Measurements from ENCODE around the gene RAMACL.
"Not testable (repeated sequence)": the region's sequence is repeated elsewhere in the genome, so short reads cannot be mapped to it uniquely, and the experiment has no call there.

Gene RAMACL

GRCh38 chr6:166556863-166557322 lies 29.6 kb downstream of the RAMACL start:
- DNase-seq (ENCODE audit: low read depth, low spot score), result no peak

- DNase-seq (ENCODE audit: low read depth, low spot score), result no peak
Observed at GRCh38 chr6:166556336-166556735, 30.1 kb downstream of the RAMACL start.

- DNase-seq (ENCODE audit: low read depth, low spot score), result no peak
Observed at GRCh38 chr6:166555086-166555485, 31.4 kb downstream of the RAMACL start.

GRCh38 chr6:166554316-166554715 lies 32.2 kb downstream of the RAMACL start:
- DNase-seq (ENCODE audit: low read depth, low spot score), result no peak

- no peak for DNase-seq (ENCODE audit: low read depth, low spot score)
Observed at GRCh38 chr6:166553563-166554271, 32.8 kb downstream of the RAMACL start.

- DNase-seq (ENCODE audit: low read depth, low spot score), result no peak
Observed at GRCh38 chr6:166552600-166552999, 33.9 kb downstream of the RAMACL start.

GRCh38 chr6:166551754-166552495 lies 34.6 kb downstream of the RAMACL start:
- no peak for DNase-seq (ENCODE audit: low read depth, low spot score)

- DNase-seq (ENCODE audit: low read depth, low spot score), result no peak
Observed at GRCh38 chr6:166546653-166547052, 39.8 kb downstream of the RAMACL start.

GRCh38 chr6:166545156-166546034 lies 41.1 kb downstream of the RAMACL start:
- no peak for DNase-seq (ENCODE audit: low read depth, low spot score)

- no peak for DNase-seq (ENCODE audit: low read depth, low spot score)
Observed at GRCh38 chr6:166544296-166544605, 42.2 kb downstream of the RAMACL start.

GRCh38 chr6:166543603-166544295 lies 42.7 kb downstream of the RAMACL start:
- no peak for DNase-seq (ENCODE audit: low read depth, low spot score)

GRCh38 chr6:166542580-166542912 lies 43.9 kb downstream of the RAMACL start:
- DNase-seq (ENCODE audit: low read depth, low spot score), result no peak

- DNase-seq (ENCODE audit: low read depth, low spot score), result no peak
Observed at GRCh38 chr6:166541876-166542579, 44.5 kb downstream of the RAMACL start.

- no peak for DNase-seq (ENCODE audit: low read depth, low spot score)
Observed at GRCh38 chr6:166541366-166541765, 45.1 kb downstream of the RAMACL start.

- peak; percentile 59 for DNase-seq (ENCODE audit: low read depth, low spot score)
Observed at GRCh38 chr6:166540631-166541331, 45.7 kb downstream of the RAMACL start.

- no peak for DNase-seq (ENCODE audit: low read depth, low spot score)
Observed at GRCh38 chr6:166539543-166539942, 46.9 kb downstream of the RAMACL start.

- not testable (repeated sequence) for DNase-seq (ENCODE audit: low read depth, low spot score)
Observed at GRCh38 chr6:166539011-166539385, 47.5 kb downstream of the RAMACL start.

GRCh38 chr6:166538297-166539010 lies 48.0 kb downstream of the RAMACL start:
- DNase-seq (ENCODE audit: low read depth, low spot score), result no peak

- no peak for DNase-seq (ENCODE audit: low read depth, low spot score)
Observed at GRCh38 chr6:166534658-166535406, 51.6 kb downstream of the RAMACL start.

All from activated CD4-positive, CD25-positive, alpha-beta regulatory T cell treated with anti-CD3 and anti-CD28 coated beads, Interleukin-2, amount 50 U/mL, for 16 hours (primary cell).